Dermis microvascular lymphatic vessel endothelial cell (primary cell): Measurements from ENCODE around the gene MX1. TPM values are rescaled to one million over a fixed set of nuclear protein-coding genes. Genes with fewer than 3 reads are reported as not detected.

Experiments used
- DNase-seq, 2 donors: peaks; one replicate each; pipeline versions ENCODE4 v3.0.0 to v3.0.0-alpha.2; 2010; ENCODE audit warnings: low read depth in 2 of 2
- total RNA-seq: library from RNA; depleted of rRNA; stranded (reverse); fragments of >200 nt; gene quantifications from 2 replicates; pipeline ENCODE4 v1.2.1, GENCODE V29; 2014

The MX1 gene
- 3.5 and 6.7 TPM in 2 replicates for total RNA-seq

GRCh38 chr21:41425954-41426675 is at the start of gene MX1:
MX1 (plus strand) TSS chr21:41426239; CDS start chr21:41432071, 5,832 bp downstream.
- DNase-seq = peak in 1 of 2 donors; percentile 31

GRCh38 chr21:41377715-41378114 is 48.3 kb upstream of the MX1 start:
- DNase-seq = no peak

- DNase-seq = no peak
These were observed 47.2 kb upstream of the MX1 start for GRCh38 chr21:41378849-41379248.

- DNase-seq = no peak
These were observed 46.1 kb upstream of the MX1 start for GRCh38 chr21:41379901-41380300.

GRCh38 chr21:41381731-41382130 is 44.3 kb upstream of the MX1 start:
- DNase-seq = no peak

- no peak for DNase-seq
These were observed 38.8 kb upstream of the MX1 start for GRCh38 chr21:41387042-41387819.

GRCh38 chr21:41387824-41388223 is 38.2 kb upstream of the MX1 start:
- DNase-seq = no peak

GRCh38 chr21:41388259-41388658 is 37.8 kb upstream of the MX1 start:
- no peak for DNase-seq

GRCh38 chr21:41390043-41390639 is 35.9 kb upstream of the MX1 start:
- no peak for DNase-seq

GRCh38 chr21:41393876-41394465 is 32.1 kb upstream of the MX1 start:
- DNase-seq = no peak

- DNase-seq = no peak
These were observed 29.4 kb upstream of the MX1 start for GRCh38 chr21:41396558-41397075.

- DNase-seq = no peak
These were observed 28.6 kb upstream of the MX1 start for GRCh38 chr21:41397471-41397891.

- DNase-seq = no peak
These were observed 27.8 kb upstream of the MX1 start for GRCh38 chr21:41398251-41398650.

GRCh38 chr21:41398831-41399230 is 27.2 kb upstream of the MX1 start:
- DNase-seq = no peak

- no peak for DNase-seq
These were observed 26.7 kb upstream of the MX1 start for GRCh38 chr21:41399246-41399800.

- DNase-seq = no peak
These were observed 23.8 kb upstream of the MX1 start for GRCh38 chr21:41402231-41402630.

- DNase-seq = no peak
These were observed 23.2 kb upstream of the MX1 start for GRCh38 chr21:41402796-41403195.

- DNase-seq = no peak
These were observed 22.7 kb upstream of the MX1 start for GRCh38 chr21:41403331-41403730.

- no peak for DNase-seq
These were observed 22.1 kb upstream of the MX1 start for GRCh38 chr21:41403966-41404365.

GRCh38 chr21:41405321-41405720 is 20.7 kb upstream of the MX1 start:
- DNase-seq = no peak

- no peak for DNase-seq
These were observed 19.7 kb upstream of the MX1 start for GRCh38 chr21:41406340-41406739.
